Measurements from ENCODE around the gene EIF3F.

- TF ChIP-seq PPARA (CRISPR knock-in tag; IDR thresholded peaks at IDR 0.05; ENCODE audit: borderline replicate concordance) (no peak), PATZ1 (CRISPR knock-in tag; IDR thresholded peaks at IDR 0.05; ENCODE audit: borderline replicate concordance) (no peak), ZFP3 (CRISPR knock-in tag; IDR thresholded peaks at IDR 0.05) (no peak), GLIS3 (CRISPR knock-in tag; IDR thresholded peaks at IDR 0.05) (no peak), RARB (CRISPR knock-in tag; IDR thresholded peaks at IDR 0.05) (no peak), POU6F1 (CRISPR knock-in tag; IDR thresholded peaks at IDR 0.05; ENCODE audit: borderline replicate concordance, low read depth) (no peak), SNAI2 (CRISPR knock-in tag; IDR thresholded peaks at IDR 0.05) (no peak)
These were observed 33.1 kb downstream of the EIF3F start for GRCh38 chr11:8020244-8020597.
